Ovary (tissue), 9 donors: ENCODE measurements around the gene IL12RB2. TPM values are rescaled to one million over a fixed set of nuclear protein-coding genes. Genes with fewer than 3 reads are reported as not detected.

Experiments
- DNase-seq, 5 donors: peaks; one replicate each; pipeline ENCODE4 v3.0.0-alpha.2; 2019 to 2020
- H3K27ac ChIP-seq, 2 donors: fragments of 200-600 bp; one replicate each; pipeline versions ENCODE4 v1.5.1 to v1.8.0; 2019 to 2022
- H3K27me3 ChIP-seq: fragments of 200-600 bp; one replicate; pipeline ENCODE4 v1.8.0; 2022
- H3K36me3 ChIP-seq: fragments of 200-600 bp; sonication (generic); one replicate; pipeline ENCODE4 v1.5.1; 2019
- H3K4me1 ChIP-seq: one replicate; pipeline ENCODE4 v1.8.1; 2013; ENCODE audit warnings: mild to moderate bottlenecking, moderate library complexity; ENCODE audit not compliant: insufficient read depth
- H3K4me3 ChIP-seq: fragments of 200-600 bp; sonication (generic); one replicate; pipeline ENCODE4 v1.5.1; 2017
- H3K9me3 ChIP-seq, 2 donors: fragments of 200-600 bp in 1 of 2; sonication (generic) in 1 of 2; one replicate each; pipeline versions ENCODE4 v1.5.1 to v1.8.1; 2013 to 2019; ENCODE audit warnings: mild to moderate bottlenecking in 1 of 2, moderate library complexity in 1 of 2
- EP300 ChIP-seq: sonication (generic); formaldehyde crosslinking; IDR thresholded peaks from one replicate; pipeline ENCODE4 v1.6.1; 2017; ENCODE audit warnings: antibody characterized with exemption
- POLR2A ChIP-seq: fragments of 450-650 bp; IDR thresholded peaks from one replicate; pipeline ENCODE4 v1.6.1; 2017; ENCODE audit warnings: antibody characterized with exemption, mild to moderate bottlenecking, moderate library complexity
- WGBS, 3 donors: extraction: QIAGEN DNeasy Blood & Tissue Kit in 1 of 3; methylation state at CpG; one replicate each; pipeline versions ENCODE4 v1.1.5 to v1.1.7; 2013 to 2017; 5-methylcytosine and 5-hydroxymethylcytosine counted together
- intact Hi-C, 4 donors: fragments of 100-400 bp; cut with DNase I; formaldehyde crosslinking; loops; one replicate each; pipeline versions ENCODE4 v1.11.0 to v1.15.1; 2022 to 2023
- polyA plus RNA-seq, 2 donors: library from polyadenylated mRNA; stranded (reverse); fragments of 200-250 nt in 1 of 2; fragments of 350-450 nt in 1 of 2; fragmentation: Illumina TruSeq in 1 of 2; extraction: RNeasy Lipid Tissue Mini Kit (QIAGEN cat#74804) in 1 of 2; gene quantifications; one replicate each; pipeline ENCODE4 v1.2.3, GENCODE V29; 2013 to 2014
- total RNA-seq, 7 donors: library from RNA; depleted of rRNA in 2 of 7; stranded (reverse); fragments of >200 nt in 2 of 7; fragmentation: NEBNext Ultra II Directional in 3 of 7; extraction: Animal tissue kit (Norgen Biotek cat#: 25700) in 3 of 7; gene quantifications; one replicate each; pipeline versions ENCODE4 v1.1.0 to v1.2.4, GENCODE V29; 2016 to 2023
- TF ChIP-seq, protein P1 (sequence below), 3 donors: fragments of 450-650 bp in 2 of 3; fragments of 200-600 bp in 1 of 3; IDR thresholded peaks; one replicate each; pipeline versions ENCODE4 v1.5.1 to v1.8.0; 2016 to 2022; ENCODE audit warnings: antibody characterized with exemption in 3 of 3, mild to moderate bottlenecking in 1 of 3
- donor health status: DM: no; HTN: no; CAD: no; lungs with moderate emphysema.
- donor health status: DM: no; HTN: no; CAD: no.
- donor health status: Bipolar disorder and iron deficiency.
- donor health status: DM: yes; HTN: yes; CAD: no.
- donor health status: DM: no; HTN: no; CAD: no.
- donor health status: DM: yes; HTN: yes; CAD: no.

IL12RB2 gene
- total and polyA plus RNA-seq, 9 donors: 0.02 to 1.8 (median 0.61) TPM; not detected in 2

DNA sequence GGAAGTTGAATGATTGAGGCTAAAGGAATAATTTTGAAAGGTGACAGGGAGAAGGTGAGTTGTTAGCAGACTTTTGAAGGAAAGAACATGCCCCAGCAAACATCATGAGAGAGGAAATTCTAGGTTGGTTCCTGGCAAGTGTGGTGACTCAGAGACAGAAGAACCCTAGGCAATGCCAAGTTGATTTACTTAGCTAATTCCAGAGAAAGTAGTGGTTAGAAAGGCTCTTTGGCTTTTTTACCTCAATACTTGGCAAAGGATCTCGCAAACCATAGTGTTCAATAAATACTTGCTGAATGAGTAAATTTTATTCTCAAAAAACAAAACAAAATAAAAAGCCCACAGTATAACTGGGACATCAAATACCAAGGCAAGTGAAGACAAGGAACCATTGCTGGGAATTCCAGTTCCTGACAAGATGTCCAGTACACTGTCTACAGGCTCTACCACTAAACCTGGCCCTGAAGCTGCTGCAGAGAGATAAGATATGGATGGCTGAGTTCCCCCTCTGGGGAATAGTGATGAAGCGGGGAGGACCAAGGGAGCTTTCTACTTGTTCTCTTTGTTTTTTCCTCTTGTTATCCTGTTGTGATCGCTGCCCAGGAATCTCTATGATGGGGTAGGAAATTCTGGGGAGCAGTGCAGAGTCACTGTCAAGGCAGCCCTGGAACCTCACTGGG is 48.2 kb downstream of the IL12RB2 start:
- intact Hi-C loops: no loop called here
- H3K9me3 ChIP-seq: no peaks in the 10 kb centered on the region
- no peak overlapping the region for H3K27ac ChIP-seq
- H3K36me3 ChIP-seq: no peaks in the 10 kb centered on the region
- H3K27me3 ChIP-seq: no peaks in the 10 kb centered on the region
- TF ChIP-seq POLR2A: no peak
- TF ChIP-seq, protein P1, sequence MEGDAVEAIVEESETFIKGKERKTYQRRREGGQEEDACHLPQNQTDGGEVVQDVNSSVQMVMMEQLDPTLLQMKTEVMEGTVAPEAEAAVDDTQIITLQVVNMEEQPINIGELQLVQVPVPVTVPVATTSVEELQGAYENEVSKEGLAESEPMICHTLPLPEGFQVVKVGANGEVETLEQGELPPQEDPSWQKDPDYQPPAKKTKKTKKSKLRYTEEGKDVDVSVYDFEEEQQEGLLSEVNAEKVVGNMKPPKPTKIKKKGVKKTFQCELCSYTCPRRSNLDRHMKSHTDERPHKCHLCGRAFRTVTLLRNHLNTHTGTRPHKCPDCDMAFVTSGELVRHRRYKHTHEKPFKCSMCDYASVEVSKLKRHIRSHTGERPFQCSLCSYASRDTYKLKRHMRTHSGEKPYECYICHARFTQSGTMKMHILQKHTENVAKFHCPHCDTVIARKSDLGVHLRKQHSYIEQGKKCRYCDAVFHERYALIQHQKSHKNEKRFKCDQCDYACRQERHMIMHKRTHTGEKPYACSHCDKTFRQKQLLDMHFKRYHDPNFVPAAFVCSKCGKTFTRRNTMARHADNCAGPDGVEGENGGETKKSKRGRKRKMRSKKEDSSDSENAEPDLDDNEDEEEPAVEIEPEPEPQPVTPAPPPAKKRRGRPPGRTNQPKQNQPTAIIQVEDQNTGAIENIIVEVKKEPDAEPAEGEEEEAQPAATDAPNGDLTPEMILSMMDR (IDR thresholded peaks at IDR 0.05): no peak
- no peak for TF ChIP-seq EP300
- no peak for DNase-seq
- 53 to 72% (median 67%) methylated on average over 3 of the region's 3 CpGs for WGBS, 3 donors
- no peaks in the 10 kb centered on the region for H3K4me1 ChIP-seq
- H3K4me3 ChIP-seq: no peak overlapping the region

GRCh38 chr1:67359592-67359991 is 51.9 kb downstream of the IL12RB2 start:
- intact Hi-C loops: no loop called here
- Histone ChIP-seq H3K36me3 (no peaks in the 10 kb centered on the region), H3K27me3 (no peaks in the 10 kb centered on the region), H3K27ac (no peak overlapping the region), H3K9me3 (no peaks in the 10 kb centered on the region), H3K4me1 (no peaks in the 10 kb centered on the region), H3K4me3 (no peak overlapping the region)
- TF ChIP-seq, protein P1 (IDR thresholded peaks at IDR 0.05): no peak
- no peak for TF ChIP-seq POLR2A
- TF ChIP-seq EP300: no peak
- 35 to 90% (median 74%) methylated on average over 1 of the region's 1 CpG for WGBS, 3 donors
- DNase-seq: no peak

GRCh38 chr1:67361641-67362040 is 54.0 kb downstream of the IL12RB2 start:
- Histone ChIP-seq H3K4me1 (no peaks in the 10 kb centered on the region), H3K27ac (no peak overlapping the region), H3K9me3 (no peaks in the 10 kb centered on the region), H3K4me3 (no peak overlapping the region), H3K27me3 (no peaks in the 10 kb centered on the region), H3K36me3 (no peaks in the 10 kb centered on the region)
- TF ChIP-seq EP300 (no peak), POLR2A (no peak)
- TF ChIP-seq, protein P1 (IDR thresholded peaks at IDR 0.05): no peak
- intact Hi-C loops: no loop called here
- WGBS, 3 donors: 96 to 97% (median 96%) methylated on average over 5 of the region's 5 CpGs
- no peak for DNase-seq

- no peak overlapping the region for H3K4me3 ChIP-seq
- DNase-seq: peak; percentile 54 to 84 (median 67)
- WGBS, 3 donors: 20 to 40% (median 24%) methylated on average over 8 of the region's 8 CpGs
- no peaks in the 10 kb centered on the region for H3K36me3 ChIP-seq
- intact Hi-C loops: no loop called here
- no peaks in the 10 kb centered on the region for H3K9me3 ChIP-seq
- H3K27me3 ChIP-seq: no peaks in the 10 kb centered on the region
- TF ChIP-seq, protein P1 (IDR thresholded peaks at IDR 0.05): no peak
- TF ChIP-seq POLR2A: no peak
- no peak for TF ChIP-seq EP300
- peaks cover 6% of the 10 kb centered on the region for H3K4me1 ChIP-seq
- no peak overlapping the region for H3K27ac ChIP-seq
Observed at GRCh38 chr1:67367370-67368045, 59.8 kb downstream of the IL12RB2 start.
